ENCODE measurements around the gene SPACA4. TPM values are rescaled to one million over a fixed set of nuclear protein-coding genes. Genes with fewer than 3 reads are reported as not detected.
A peak's percentile ranks its signal among the peaks of the same experiment; 100 is the strongest.

Gene SPACA4
- total RNA-seq, 1 donor, result not detected

DNA sequence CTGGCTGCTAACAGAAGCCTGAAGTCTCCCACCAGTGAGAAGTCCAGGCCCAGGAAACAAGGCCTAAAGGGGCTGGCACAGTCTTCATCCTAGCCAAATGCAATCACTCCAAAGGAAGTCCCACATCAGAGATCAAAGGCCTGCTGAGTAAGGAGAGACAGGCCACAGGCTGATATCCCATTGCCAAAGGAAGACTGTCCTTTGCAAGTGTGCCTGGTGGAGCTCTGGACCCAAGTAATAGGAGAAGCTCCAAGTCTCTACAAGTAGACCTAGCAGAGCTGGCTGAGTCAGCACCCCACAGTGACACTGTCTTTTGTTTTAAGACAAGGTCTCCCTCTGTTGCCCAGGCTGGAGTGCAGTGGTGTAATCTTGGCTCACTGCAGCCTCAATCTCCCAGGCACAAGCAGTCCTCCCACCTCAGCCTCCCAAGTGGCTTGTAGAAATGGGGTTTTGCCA lies 26.2 kb downstream of the SPACA4 start:
- peaks cover 58% of the 10 kb centered on the region for H3K4me1 ChIP-seq (ENCODE audit: insufficient read depth, low read length)
- no peaks in the 10 kb centered on the region for H3K27me3 ChIP-seq (ENCODE audit: insufficient read depth, low read length)
- no peak overlapping the region for H3K4me3 ChIP-seq (ENCODE audit: low read length)
- no peaks in the 10 kb centered on the region for H3K9me3 ChIP-seq (ENCODE audit: low read depth, low read length)

DNA sequence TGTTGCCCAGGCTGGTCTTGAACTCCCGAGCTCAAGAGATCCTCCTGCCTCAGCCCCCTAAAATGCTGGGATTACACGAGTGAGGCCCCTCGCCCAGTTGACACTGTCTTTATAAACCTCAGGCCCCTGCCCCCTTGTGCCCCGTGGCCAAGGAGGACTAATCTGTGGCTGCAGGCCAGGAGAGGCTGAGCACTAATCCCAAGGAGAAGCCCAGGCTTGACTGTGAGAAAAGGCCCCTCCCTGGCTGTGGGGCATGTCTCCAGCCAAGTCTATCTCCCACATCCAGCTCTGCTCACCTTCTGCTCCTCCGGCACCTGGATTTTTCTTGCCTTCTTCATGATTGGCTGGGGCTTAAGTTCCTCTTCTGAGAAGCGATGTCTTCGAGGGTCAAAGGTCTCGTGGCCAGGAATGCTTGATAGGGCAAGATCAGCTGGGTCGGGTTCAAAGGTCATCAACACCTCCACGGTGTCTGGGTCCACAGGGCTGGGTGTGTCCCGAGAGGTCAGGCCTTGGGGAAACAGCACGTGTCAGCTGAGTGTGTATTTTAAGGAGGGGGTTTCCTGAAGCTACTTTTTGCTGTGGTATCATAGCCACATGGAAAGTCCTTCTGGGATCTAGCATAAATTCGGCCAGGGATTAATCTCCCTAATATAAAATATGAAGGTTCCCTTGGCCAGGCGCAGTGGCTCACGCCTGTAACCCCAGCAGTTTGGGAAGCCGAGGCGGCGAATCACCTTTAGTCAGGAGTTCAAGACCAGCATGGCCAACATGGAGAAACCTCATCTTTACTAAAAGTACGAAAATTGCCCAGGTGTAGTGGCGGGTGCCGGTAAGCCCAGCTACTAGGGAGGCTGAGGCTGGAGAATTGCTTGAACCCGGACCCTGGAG lies 26.9 kb downstream of the SPACA4 start:
- H3K9me3 ChIP-seq (ENCODE audit: low read depth, low read length), result no peaks in the 10 kb centered on the region
- peaks cover 60% of the 10 kb centered on the region for H3K4me1 ChIP-seq (ENCODE audit: insufficient read depth, low read length)
- H3K4me3 ChIP-seq (ENCODE audit: low read length), result no peak overlapping the region
- H3K27me3 ChIP-seq (ENCODE audit: insufficient read depth, low read length), result no peaks in the 10 kb centered on the region

- Histone ChIP-seq H3K4me1 (ENCODE audit: insufficient read depth, low read length) (peaks cover 66% of the 10 kb centered on the region), H3K27me3 (ENCODE audit: insufficient read depth, low read length) (no peaks in the 10 kb centered on the region), H3K4me3 (ENCODE audit: low read length) (peak overlapping the region; percentile 10), H3K9me3 (ENCODE audit: low read depth, low read length) (no peaks in the 10 kb centered on the region)
These were observed 27.4 kb downstream of the SPACA4 start for GRCh38 chr19:48634036-48634342.

- Histone ChIP-seq H3K9me3 (ENCODE audit: low read depth, low read length) (no peaks in the 10 kb centered on the region), H3K4me1 (ENCODE audit: insufficient read depth, low read length) (peaks cover 73% of the 10 kb centered on the region), H3K27me3 (ENCODE audit: insufficient read depth, low read length) (no peaks in the 10 kb centered on the region), H3K4me3 (ENCODE audit: low read length) (peak overlapping the region; percentile 15)
These were observed 28.1 kb downstream of the SPACA4 start for GRCh38 chr19:48634424-48635262.

GRCh38 chr19:48635263-48635965 lies 28.9 kb downstream of the SPACA4 start:
- Histone ChIP-seq H3K4me1 (ENCODE audit: insufficient read depth, low read length) (peaks cover 67% of the 10 kb centered on the region), H3K27me3 (ENCODE audit: insufficient read depth, low read length) (no peaks in the 10 kb centered on the region), H3K4me3 (ENCODE audit: low read length) (peak overlapping the region; percentile 78), H3K9me3 (ENCODE audit: low read depth, low read length) (no peaks in the 10 kb centered on the region)

DNA sequence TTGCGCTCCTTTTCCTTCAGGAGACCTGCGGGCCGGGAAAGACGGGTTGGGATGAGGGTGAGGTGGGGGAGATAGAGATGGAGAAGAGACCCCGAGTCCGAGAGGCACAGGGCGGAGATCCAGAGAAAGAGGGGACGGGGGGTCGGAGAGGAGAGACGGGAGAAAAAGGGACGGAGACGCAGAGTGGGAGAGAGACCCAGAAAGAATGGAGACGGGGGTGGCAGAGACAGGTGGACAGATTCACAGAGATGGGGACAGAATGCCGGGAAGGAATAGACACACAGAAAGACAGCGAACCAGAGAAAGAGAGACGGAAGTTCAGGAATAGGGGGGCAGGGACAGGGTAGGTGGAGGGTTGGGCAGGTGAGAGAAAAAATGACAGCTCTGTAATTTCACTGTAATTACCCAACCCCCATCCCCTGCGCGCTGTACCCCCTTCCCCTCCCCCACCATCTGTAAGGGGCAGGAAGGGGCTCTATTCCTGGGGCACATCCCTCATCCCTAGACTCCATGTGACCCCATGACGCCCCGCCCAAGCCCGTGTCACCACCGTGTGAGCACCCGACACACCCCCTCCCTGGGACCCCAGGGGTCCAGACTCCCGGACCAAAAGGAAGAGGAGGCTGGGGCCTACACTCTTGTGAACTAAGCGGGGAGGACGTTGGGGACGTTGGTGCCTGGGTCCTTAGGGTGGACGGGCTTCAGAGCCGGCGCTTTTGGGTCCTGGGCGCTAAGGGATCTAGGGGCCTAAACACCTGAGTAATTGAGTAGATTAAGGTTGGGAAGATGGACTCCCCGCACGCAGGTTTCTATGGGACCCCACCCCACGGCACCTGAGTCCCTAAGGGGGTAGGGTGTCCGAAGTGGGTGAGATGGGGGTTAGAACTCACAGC lies 29.7 kb downstream of the SPACA4 start:
- Histone ChIP-seq H3K4me3 (ENCODE audit: low read length) (peak overlapping the region; percentile 78), H3K9me3 (ENCODE audit: low read depth, low read length) (no peaks in the 10 kb centered on the region), H3K27me3 (ENCODE audit: insufficient read depth, low read length) (no peaks in the 10 kb centered on the region), H3K4me1 (ENCODE audit: insufficient read depth, low read length) (peaks cover 59% of the 10 kb centered on the region)

- no peaks in the 10 kb centered on the region for H3K9me3 ChIP-seq (ENCODE audit: low read depth, low read length)
- peak within 1 kb of the TSS; percentile 78 for H3K4me3 ChIP-seq (ENCODE audit: low read length)
- no peaks in the 10 kb centered on the region for H3K27me3 ChIP-seq (ENCODE audit: insufficient read depth, low read length)
- H3K4me1 ChIP-seq (ENCODE audit: insufficient read depth, low read length), result peaks cover 51% of the 10 kb centered on the region
These were observed 30.4 kb downstream of the SPACA4 start, which contains the start of gene DBP for GRCh38 chr19:48636859-48637448. TSS of gene DBP (minus strand) at chr19:48637379. CDS start at chr19:48636994, 385 bp downstream.

DNA sequence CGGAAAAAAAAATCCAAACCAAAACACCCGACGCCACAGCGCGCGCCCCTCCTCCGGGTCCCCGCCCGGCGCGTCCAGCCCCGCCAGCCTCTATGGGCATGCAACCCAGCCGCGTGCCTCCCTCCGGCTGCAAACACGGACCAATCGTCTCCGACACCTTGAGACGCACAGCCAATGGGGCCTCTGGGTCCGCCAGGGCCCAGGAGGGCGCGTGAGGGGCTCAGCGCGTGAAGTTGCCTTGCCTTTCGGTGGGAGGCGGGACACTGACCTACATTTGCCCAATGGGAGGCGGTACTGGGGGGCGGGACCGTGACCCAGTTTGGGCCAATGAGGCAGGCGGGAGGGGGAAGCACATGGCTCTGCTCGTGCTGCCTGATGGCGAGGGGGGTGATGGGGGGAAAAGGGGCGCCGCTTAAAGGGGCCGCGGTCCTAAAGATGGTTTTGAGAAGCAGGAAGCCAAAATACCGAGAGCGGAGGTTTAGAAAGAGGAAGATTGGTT lies 31.0 kb downstream of the SPACA4 start:
- Histone ChIP-seq H3K27me3 (ENCODE audit: insufficient read depth, low read length) (no peaks in the 10 kb centered on the region), H3K4me3 (ENCODE audit: low read length) (peak overlapping the region; percentile 78), H3K4me1 (ENCODE audit: insufficient read depth, low read length) (peaks cover 49% of the 10 kb centered on the region), H3K9me3 (ENCODE audit: low read depth, low read length) (no peaks in the 10 kb centered on the region)

DNA sequence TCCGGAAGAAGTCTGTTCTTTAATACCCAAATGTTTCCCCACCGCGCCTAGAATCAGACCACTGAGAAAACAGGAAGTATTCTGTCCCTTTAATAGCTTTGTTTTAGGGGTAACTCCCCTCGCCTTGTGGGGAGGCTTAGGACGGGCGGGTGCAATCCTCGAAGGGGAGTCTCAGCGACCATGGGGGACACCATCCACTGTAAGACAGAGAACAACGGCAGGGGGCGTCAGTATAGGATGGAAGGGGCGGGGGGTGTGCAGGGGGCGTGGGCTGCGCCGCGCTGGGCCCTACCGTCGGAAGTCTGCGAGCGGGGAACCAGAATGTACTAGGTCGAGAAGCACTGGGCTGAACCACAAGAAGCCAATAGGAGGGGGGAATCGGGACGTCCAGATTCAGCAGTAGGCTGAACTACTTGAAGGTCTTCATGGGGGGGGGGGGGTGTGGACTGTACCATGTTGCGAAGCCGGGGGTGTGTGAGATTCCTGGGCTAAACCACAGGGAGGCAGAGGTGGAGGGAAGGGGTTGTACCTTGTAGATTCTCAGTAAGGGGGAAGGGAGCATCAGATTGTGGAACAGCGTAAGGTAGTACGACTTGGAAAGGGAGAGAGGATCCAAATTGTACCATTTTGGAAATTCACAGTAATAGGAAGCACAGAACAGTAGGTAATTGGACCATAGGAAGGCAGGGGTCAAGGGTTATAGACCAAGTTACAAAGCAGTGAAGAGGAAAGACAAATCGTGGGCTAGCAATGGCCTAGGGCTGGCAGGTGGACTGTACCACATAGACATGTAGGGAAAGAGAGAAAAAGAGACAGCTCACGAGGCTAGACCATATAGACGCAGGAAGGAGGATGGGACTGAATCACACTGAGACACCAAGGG lies 31.6 kb downstream of the SPACA4 start:
- Histone ChIP-seq H3K9me3 (ENCODE audit: low read depth, low read length) (no peaks in the 10 kb centered on the region), H3K4me3 (ENCODE audit: low read length) (peak overlapping the region; percentile 78), H3K4me1 (ENCODE audit: insufficient read depth, low read length) (peaks cover 42% of the 10 kb centered on the region), H3K27me3 (ENCODE audit: insufficient read depth, low read length) (no peaks in the 10 kb centered on the region)

GRCh38 chr19:48638831-48639381 lies 32.4 kb downstream of the SPACA4 start:
- H3K9me3 ChIP-seq (ENCODE audit: low read depth, low read length), result no peaks in the 10 kb centered on the region
- H3K27me3 ChIP-seq (ENCODE audit: insufficient read depth, low read length), result no peaks in the 10 kb centered on the region
- H3K4me3 ChIP-seq (ENCODE audit: low read length), result peak overlapping the region; percentile 78
- H3K4me1 ChIP-seq (ENCODE audit: insufficient read depth, low read length), result peaks cover 35% of the 10 kb centered on the region

GRCh38 chr19:48639483-48640375 lies 33.2 kb downstream of the SPACA4 start:
- no peaks in the 10 kb centered on the region for H3K27me3 ChIP-seq (ENCODE audit: insufficient read depth, low read length)
- H3K4me3 ChIP-seq (ENCODE audit: low read length), result no peak overlapping the region
- peaks cover 33% of the 10 kb centered on the region for H3K4me1 ChIP-seq (ENCODE audit: insufficient read depth, low read length)
- no peaks in the 10 kb centered on the region for H3K9me3 ChIP-seq (ENCODE audit: low read depth, low read length)

DNA sequence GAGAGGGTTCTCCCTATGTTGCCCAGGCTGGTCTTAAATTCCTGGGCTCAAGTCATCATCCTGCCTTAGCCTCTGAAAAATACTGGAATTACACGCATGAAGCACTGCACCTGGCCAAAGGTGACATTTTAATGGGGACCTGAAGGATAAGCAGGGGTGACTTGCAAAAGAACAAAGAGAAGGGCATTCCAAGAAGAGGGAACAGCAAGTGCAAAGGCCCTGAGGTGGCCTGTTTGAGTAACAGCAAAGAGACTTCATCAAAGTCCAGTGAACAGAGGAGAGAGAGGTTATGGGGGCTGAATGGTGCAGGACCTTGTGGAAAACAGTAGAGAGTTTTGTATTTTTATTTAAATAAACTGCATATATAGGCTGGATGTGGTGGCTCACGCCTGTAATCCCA lies 35.3 kb downstream of the SPACA4 start:
- no peak overlapping the region for H3K4me3 ChIP-seq (ENCODE audit: low read length)
- no peaks in the 10 kb centered on the region for H3K27me3 ChIP-seq (ENCODE audit: insufficient read depth, low read length)
- H3K9me3 ChIP-seq (ENCODE audit: low read depth, low read length), result no peaks in the 10 kb centered on the region
- H3K4me1 ChIP-seq (ENCODE audit: insufficient read depth, low read length), result peaks cover 41% of the 10 kb centered on the region

Measured in mononuclear cell (primary cell).